Measurements from ENCODE around the gene YPEL3.

DNA sequence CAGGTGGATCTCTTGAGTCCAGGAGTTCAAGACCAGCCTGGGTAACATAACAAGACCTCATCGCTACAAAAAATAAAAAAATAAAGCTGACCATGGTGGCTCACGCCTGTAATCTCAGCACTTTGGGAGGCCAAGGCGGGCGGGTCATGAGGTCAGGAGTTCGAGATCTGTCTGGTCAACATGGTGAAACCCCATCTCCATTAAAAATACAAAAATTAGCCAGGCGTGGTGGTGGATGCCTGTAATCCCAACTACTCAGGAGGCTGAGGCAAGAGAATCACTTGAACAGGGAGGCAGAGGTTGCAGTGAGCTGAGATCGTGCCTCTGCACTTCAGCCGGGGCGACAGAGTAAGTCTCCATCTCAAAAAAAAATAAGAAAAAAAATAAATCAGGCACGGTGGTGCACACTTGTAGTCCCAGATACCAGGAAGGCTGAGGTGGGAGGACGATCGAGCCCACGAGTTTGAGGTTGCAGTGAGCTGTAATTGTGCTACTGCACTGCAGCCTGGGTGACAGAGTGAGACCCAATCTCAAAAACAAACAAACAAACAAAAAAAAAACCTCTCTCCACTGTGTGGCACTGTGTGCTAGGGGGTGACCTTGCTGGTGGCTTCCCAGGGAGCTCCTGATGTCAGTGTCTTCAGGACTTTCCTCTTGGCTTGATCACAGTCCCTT, 46.8 kb upstream of the YPEL3 start:
- no peak for TF ChIP-seq GATA2 (IDR thresholded peaks at IDR 0.05; ENCODE audit: low read depth, low read length)
- TF ChIP-seq GATA3 (IDR thresholded peaks at IDR 0.05; ENCODE audit: low read depth, low read length) = no peak

Data from SH-SY5Y (cell line).